AG09319 (cell line): ENCODE data around the gene AFG1L.

ENCODE experiments used
- DNase-seq: peaks from one replicate; pipeline ENCODE4 v3.0.0-alpha.2; 2010; ENCODE audit warnings: low read depth; ENCODE audit errors: extremely low read depth
- CTCF ChIP-seq: IDR thresholded peaks from 2 replicates; pipeline ENCODE4 v1.5.1; 2011; ENCODE audit warnings: low read depth, mild to moderate bottlenecking, inconsistent platforms, low read length, moderate library complexity

Gene AFG1L

GRCh38 chr6:108473197-108473596 lies 178.3 kb downstream of the AFG1L start:
- TF ChIP-seq CTCF: no peak

GRCh38 chr6:108476376-108476775 lies 181.5 kb downstream of the AFG1L start:
- DNase-seq: no peak
- TF ChIP-seq CTCF: no peak

More at GRCh38 chr6:108473197-108473596, 178.3 kb downstream of the AFG1L start:
- no peak for DNase-seq

DNA sequence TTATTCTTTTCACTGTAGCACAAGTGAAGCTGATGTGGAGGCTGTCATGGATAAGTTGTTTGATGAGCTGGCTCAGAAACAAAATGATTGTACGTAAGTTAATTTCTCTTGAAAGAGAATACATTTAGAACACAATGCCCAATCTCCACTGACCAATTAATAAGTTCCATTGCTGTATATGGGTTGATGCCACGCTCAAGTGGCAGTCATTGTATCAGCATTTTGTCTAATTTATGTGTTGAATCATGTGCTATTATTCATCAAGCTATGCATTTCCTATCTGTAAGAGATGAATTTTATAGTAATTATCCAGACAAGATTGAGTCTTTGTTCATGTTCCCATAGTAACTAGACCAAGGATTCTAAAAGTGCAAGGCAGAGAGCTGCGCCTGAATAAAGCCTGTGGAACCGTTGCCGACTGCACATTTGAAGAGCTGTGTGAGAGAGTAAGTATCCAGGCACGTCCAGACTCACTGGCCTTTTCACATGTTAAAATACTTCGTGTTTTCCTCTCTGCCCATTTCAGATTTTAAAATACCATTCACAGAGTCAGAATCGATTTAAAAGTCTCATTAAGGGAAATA lies 182.1 kb downstream of the AFG1L start:
- no peak for DNase-seq

DNA sequence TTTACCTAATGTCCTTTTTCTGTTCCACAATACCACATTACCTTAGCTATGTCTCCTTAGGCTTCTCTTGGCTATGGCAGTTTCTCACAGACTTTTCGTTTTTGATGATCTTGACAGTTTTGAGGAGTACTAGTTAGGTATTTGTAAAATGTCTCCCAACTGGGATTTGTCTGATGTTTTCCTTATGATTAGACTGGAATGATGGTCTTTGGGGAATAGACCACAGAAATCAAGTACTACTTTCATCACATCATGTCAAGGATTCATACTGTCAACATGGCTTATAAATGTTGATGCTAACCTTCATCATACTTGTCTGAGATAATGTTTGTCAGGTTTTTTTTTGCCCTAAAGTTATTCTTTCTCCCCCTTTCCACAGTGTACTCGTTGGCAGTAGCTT lies 187.7 kb downstream of the AFG1L start:
- no peak for DNase-seq
- TF ChIP-seq CTCF: no peak

More for the DNA sequence above, 182.1 kb downstream of the AFG1L start:
- TF ChIP-seq CTCF: no peak

DNA sequence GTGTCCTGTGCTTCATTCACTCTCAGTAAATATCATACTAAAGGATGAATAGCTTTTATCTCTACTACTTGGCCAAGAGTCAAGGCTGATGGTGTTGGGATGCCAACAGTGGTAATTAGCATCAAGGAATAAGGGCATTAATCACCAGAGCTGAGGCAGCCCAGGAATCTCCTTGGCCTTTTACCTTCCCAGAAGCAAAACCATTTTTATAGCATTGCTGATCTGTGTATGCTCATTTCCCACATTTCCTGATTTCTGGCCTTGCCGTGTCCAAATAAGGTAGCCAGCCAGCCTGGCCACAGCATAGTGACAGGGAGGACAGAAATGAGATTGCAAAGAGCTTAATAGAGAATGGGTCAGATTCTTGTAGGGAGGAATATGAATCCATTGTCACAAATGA lies 189.2 kb downstream of the AFG1L start:
- no peak for DNase-seq

GRCh38 chr6:108489699-108490098 lies 194.8 kb downstream of the AFG1L start:
- no peak for DNase-seq
- no peak for TF ChIP-seq CTCF

More for the DNA sequence above, 189.2 kb downstream of the AFG1L start:
- no peak for TF ChIP-seq CTCF

DNA sequence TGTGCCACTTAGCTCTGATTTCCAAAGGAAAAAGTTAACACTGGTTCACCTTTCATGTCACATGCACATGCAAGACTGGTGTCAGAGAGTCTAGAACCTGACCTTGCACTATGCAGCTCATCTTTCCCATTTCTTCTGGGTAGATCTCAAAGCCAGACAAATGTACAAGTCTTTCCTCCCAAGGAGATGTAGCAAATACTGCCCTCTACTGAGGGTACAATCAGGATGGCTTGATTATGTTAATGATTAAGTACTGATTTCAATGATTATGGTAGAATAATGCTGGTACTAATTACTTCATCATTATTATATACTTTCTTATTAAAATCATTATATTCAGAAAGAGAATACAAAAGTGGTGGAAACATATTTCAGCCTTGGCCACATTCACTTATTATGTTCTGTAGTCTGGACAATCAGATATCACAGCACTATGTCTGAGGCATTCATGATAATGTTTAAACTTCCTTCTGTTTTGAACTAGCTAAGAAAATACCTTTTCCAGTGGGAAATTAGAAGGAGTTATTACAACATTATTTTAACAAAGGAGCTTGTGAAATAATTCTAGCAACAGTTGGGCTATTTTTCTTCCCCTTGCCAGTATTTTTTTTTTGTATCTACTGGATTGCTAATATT lies 197.4 kb downstream of the AFG1L start:
- peak; percentile 72 for TF ChIP-seq CTCF

More for the DNA sequence above, 197.4 kb downstream of the AFG1L start:
- DNase-seq: peak; percentile 40
